ENCODE results near the gene PTPRM. TPM values are rescaled to one million over a fixed set of nuclear protein-coding genes. Genes with fewer than 3 reads are reported as not detected.

PTPRM gene
- total RNA-seq, 1 experiment from 2014 or later = 6.2 TPM

DNA sequence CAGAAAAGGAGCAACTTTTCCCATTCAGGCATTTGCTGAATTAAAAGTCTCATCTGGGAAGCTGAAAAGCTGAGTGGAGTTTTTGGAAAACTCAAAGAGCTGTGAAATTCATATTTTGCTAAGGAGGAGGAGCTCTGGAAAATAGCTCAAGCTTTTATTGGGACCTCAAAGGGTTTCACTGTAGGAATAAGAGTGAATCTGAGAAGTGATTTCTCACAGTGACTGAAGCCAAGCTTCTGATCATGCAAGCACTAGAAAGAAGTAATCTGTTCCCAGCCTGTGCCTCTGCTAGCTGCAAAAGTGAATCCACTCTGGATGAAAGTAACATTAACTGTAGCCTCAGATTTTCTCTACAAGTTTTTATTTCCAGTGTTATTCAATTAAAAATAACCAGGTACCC lies 283.3 kb downstream of the PTPRM start:
- Histone ChIP-seq H2BK12ac (ENCODE audit: insufficient read length, low read depth, low read length) (no peak overlapping the region), H2BK20ac (ENCODE audit: low read depth, low read length, poor library complexity, severe bottlenecking) (no peak overlapping the region), H3K27ac (ENCODE audit: insufficient read length, low read depth, low read length) (no peak overlapping the region), H2AK5ac (ENCODE audit: insufficient read length, low read length) (no peak overlapping the region), H3K9ac (ENCODE audit: extremely low read depth, insufficient read length, low read length) (no peak overlapping the region), H3T11ph (ENCODE audit: low read length) (no peak overlapping the region), H3K23ac (ENCODE audit: insufficient read length, low read depth, low read length) (no peak overlapping the region), H4K20me1 (ENCODE audit: control insufficient read depth, insufficient read depth, insufficient read length) (no peaks in the 10 kb centered on the region), H3K4me1 (ENCODE audit: insufficient read depth, low read length) (no peaks in the 10 kb centered on the region), H4K5ac (ENCODE audit: insufficient read length, low read depth, low read length) (no peak overlapping the region), H4K8ac (replicated peaks; ENCODE audit: insufficient read length, low read depth, low read length) (no peak overlapping the region), H3K79me2 (ENCODE audit: insufficient read depth, low read length) (no peaks in the 10 kb centered on the region), H2BK120ac (ENCODE audit: low read depth, low read length, poor library complexity, severe bottlenecking) (no peak overlapping the region), H2AFZ (ENCODE audit: low read length) (no peak overlapping the region), H3K27me3 (ENCODE audit: insufficient read depth, low read length) (no peaks in the 10 kb centered on the region), H4K91ac (ENCODE audit: insufficient read length, low read depth, low read length) (no peak overlapping the region), H3K56ac (ENCODE audit: insufficient read length, low read depth, low read length) (no peak overlapping the region), H3K14ac (ENCODE audit: insufficient read depth, low read length) (no peak overlapping the region), H3K4ac (ENCODE audit: low read depth, low read length) (no peak overlapping the region), H2BK15ac (ENCODE audit: low read depth, low read length) (no peak overlapping the region), H3K23me2 (ENCODE audit: insufficient read length, low read depth, low read length, poor library complexity, severe bottlenecking) (no peaks in the 10 kb centered on the region), H2BK5ac (ENCODE audit: insufficient read length, low read length) (no peak overlapping the region), H3K79me1 (ENCODE audit: insufficient read depth, low read depth, low read length, poor library complexity, severe bottlenecking) (no peaks in the 10 kb centered on the region), H3K4me2 (ENCODE audit: insufficient read depth, insufficient read length, low read length) (no peak overlapping the region), H3K9me3 (ENCODE audit: control insufficient read depth, low read depth, low read length) (no peaks in the 10 kb centered on the region), H3K18ac (ENCODE audit: insufficient read length, low read depth, low read length) (no peak overlapping the region)
- Mint-ChIP-seq H3K27ac (no peak overlapping the region), H3K27me3 (ENCODE audit: low read depth) (no peaks in the 10 kb centered on the region; the same call in none of the 2 replicates), H3K4me3 (no peak overlapping the region), H3K36me3 (ENCODE audit: insufficient read depth in 1 of 3, low read depth in 3 of 3) (peaks cover 0 to 3% (median 3%) of the 10 kb centered on the region in 3 experiments; a peak in 2 of 7 replicates), H3K4me1 (no peaks in the 10 kb centered on the region; a peak in 1 of 4 replicates), H3K9me3 (peaks cover 4 to 11% of the 10 kb centered on the region in 2 experiments; a peak in 3 of 5 replicates)
- no peak for DNase-seq
- TF ChIP-seq, protein P1, sequence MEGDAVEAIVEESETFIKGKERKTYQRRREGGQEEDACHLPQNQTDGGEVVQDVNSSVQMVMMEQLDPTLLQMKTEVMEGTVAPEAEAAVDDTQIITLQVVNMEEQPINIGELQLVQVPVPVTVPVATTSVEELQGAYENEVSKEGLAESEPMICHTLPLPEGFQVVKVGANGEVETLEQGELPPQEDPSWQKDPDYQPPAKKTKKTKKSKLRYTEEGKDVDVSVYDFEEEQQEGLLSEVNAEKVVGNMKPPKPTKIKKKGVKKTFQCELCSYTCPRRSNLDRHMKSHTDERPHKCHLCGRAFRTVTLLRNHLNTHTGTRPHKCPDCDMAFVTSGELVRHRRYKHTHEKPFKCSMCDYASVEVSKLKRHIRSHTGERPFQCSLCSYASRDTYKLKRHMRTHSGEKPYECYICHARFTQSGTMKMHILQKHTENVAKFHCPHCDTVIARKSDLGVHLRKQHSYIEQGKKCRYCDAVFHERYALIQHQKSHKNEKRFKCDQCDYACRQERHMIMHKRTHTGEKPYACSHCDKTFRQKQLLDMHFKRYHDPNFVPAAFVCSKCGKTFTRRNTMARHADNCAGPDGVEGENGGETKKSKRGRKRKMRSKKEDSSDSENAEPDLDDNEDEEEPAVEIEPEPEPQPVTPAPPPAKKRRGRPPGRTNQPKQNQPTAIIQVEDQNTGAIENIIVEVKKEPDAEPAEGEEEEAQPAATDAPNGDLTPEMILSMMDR (conservative IDR thresholded peaks at IDR 0.05) = no peak
